Embryonic facial prominence (tissue), 1 donor: ENCODE measurements around the gene ST3GAL4.
"Not testable (repeated sequence)": the region's sequence is repeated elsewhere in the genome, so short reads cannot be mapped to it uniquely, and the experiment has no call there.

ENCODE experiments used
- DNase-seq: peaks from one replicate; pipeline ENCODE4 v3.0.0-alpha.2; 2016; ENCODE audit errors: extremely low spot score

ST3GAL4 gene

GRCh38 chr11:126384449-126385070 lies 29.1 kb downstream of the ST3GAL4 start:
- DNase-seq, result no peak

DNA sequence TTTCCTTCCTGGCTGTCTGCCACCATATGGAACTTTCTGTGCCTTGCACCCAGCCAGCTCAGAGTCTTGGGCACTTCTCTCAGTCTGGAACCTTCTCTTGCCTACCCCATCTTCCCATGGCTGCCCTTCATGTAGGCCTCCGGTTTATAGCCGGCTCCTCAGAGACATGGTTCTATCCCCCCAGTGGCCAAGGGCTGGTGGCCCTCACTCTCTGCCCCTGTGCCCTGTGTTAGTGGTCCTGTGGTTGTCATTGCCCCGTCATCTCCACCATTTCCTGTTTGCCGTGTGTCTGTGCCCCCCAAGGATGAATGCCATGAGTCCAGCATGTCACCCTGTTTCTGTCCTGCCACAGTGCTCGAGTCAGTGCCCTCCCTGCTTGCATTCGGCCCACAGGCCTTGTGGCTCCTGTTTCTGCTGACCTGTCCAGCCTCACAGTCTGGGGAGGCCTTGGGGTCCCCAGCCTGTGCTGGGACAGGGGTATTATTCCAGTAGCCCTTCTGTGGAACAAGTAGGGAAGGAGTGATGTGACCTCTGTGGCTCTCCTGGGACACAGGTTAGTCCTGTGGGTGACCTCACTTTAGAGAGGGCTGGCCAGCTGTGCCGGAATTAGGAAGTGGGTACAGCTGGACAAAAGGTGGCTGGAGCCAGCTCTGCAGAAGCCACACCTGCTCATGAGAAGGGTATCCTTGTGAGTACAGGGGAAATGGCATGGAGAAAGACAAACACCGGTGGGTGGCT lies 30.7 kb downstream of the ST3GAL4 start:
- DNase-seq, result no peak

- not testable (repeated sequence) for DNase-seq
Measured at GRCh38 chr11:126386729-126387071, 31.2 kb downstream of the ST3GAL4 start.

DNA sequence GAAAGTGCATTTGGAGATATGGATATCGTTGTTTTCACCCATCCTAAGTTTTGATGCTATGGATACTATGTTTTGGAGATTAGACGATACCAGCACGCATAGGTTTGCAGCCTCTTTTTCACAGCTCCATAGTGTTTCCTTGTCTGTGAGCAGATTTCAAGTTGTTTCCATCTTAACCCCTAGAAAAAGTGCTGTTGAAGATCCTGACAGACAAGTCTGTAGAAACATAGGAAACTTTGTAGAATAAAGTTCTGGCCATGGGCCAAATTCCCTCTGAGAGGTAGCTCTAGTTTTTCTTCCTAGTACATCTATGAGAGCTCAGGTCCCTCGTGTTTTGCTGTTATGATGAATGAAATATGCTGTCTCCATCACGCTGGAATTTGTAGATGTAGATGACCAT lies 32.4 kb downstream of the ST3GAL4 start:
- DNase-seq, result no peak

DNA sequence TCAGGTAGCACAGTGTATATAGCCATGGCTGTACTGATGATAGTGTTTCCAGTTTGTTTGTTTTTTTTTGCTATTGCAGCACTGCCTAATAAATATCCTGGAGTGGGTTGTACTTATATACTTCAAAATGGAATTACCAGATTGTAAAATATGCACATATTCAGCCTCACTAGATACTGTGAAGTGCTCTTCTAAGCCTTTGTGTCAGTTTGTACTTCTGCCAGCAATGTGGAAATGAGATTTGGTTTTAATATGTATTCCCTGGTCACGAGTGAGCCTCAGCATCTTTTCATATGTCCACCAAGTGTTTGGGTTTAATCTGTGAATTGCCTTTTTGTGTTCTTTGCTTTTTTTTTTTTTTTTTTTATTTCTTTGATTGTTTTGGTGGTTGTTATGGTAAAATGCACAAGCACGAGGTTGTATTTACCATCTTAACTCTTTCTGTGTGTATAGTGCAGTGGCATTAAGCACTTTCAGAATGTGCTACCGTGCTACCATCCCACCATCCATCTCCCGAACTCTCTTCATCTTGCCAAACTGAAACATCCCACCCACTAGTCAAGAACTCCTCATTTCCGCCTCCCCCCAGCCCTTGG lies 34.9 kb downstream of the ST3GAL4 start:
- no peak for DNase-seq

DNA sequence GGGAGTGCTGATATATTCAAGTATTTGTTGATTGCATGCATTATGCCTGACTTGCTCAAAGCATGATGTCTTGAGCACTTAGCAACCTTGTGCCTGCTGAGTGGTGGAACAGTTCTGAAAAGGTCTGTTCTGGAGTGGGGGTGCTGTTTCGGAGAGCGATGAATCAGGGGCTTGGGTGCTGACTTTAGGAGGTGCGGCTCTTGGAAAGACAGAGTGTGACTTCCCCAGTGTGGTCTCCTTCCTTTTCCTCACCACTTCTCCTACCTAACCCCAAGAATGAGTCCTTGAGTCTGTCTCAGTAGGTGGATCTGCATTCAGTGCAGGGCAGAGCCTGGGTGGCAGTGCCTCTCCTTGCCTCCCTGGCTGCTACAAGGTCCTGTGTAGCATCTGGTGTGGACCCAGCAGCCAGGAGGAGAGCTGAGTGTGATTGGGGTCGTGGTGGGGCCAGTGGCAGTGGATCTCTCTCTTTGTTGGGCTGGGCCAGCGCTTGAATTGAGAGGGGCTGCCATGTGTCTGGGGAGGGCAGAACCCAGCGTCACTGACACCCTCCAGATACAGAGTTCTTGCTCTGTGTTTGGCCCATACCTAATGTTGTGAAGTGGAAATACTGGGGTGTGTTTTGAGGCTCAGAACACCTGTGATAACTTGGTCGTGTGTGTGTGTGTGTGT lies 35.9 kb downstream of the ST3GAL4 start:
- no peak for DNase-seq

GRCh38 chr11:126391970-126392632 lies 36.6 kb downstream of the ST3GAL4 start:
- no peak for DNase-seq

GRCh38 chr11:126392633-126393013 lies 37.1 kb downstream of the ST3GAL4 start:
- DNase-seq, result no peak

GRCh38 chr11:126393143-126393542 lies 37.7 kb downstream of the ST3GAL4 start:
- no peak for DNase-seq

DNA sequence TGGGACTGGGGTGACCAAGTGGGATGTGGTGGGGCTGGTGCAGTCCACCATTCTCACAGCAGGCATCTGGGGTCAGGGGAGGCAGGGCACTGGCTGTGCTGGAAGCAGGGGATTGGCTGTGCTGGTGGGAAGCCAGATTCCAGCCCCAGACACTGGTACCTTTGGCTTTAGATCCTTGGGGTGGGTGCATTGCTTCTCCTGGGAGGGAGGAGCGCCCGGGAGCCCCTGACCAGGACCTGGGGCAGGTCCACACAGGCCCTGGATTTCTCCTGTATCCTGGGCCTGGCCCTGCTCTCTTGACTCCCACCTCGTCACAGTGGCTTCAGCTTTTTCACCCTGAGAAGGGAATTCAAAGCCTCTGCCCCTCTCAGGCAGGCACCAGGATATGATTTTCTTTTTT lies 38.5 kb downstream of the ST3GAL4 start:
- no peak for DNase-seq

GRCh38 chr11:126394634-126395072 lies 39.2 kb downstream of the ST3GAL4 start:
- DNase-seq, result not testable (repeated sequence)

DNA sequence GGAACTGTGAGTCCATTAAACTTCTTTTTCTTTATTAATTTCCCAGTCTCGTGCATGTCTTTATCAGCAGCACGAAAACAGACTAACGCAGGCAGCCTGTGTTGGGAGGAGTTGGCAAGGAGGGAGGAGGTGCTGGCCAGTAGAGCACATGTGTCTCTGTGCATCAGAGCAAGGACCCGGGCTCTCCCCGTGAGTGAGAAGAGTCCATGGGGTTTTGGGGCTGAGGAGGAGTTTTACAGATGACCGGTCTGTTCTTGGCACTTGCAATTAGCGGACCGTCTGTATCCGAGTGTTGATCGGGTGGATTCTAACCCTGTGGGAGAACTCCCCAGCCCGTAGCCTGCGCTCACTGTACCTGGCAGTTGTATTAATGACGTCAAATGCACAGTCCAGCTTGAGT lies 40.3 kb downstream of the ST3GAL4 start:
- not testable (repeated sequence) for DNase-seq

- DNase-seq, result not testable (repeated sequence)
Measured at GRCh38 chr11:126396266-126396665, 40.8 kb downstream of the ST3GAL4 start.

DNA sequence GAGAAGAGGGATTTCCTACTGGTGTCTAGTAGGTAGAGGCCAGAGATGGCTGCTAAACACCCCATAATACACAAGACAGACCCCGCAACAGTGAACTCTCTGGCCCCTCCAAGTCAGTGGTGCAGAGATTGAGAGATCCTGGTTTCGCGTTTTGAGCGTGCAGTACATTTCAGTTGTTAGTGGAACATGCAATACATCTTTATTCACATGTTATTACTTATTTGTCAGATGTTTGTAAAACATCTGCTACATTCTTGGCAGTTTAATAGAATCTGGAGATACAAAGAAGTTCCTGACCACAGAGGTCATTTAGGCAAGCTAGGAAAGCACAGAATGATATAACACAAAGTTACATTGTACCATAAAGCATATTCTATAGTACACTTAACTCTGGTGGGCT lies 41.5 kb downstream of the ST3GAL4 start:
- no peak for DNase-seq

GRCh38 chr11:126398296-126398695 lies 42.8 kb downstream of the ST3GAL4 start:
- no peak for DNase-seq

DNA sequence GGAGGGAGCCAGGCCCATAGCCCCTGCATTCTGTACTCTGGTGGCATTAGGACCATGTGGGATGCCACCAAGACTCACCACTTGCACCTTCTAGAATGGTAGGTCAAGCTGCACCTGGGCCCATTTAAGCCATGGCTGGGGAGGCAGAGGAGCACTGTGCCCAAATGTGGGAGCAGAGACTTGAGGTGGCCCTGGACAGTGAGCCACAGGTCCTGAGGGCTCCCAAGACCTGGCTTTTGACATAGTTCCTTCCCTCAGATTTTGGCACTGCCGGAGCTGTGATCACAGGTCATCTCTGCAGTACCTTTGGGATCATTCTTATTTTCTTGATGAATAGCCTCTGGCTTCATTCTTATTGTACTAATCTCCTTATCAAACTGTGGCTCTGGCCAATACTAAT lies 43.2 kb downstream of the ST3GAL4 start:
- no peak for DNase-seq

GRCh38 chr11:126400019-126400418 lies 44.5 kb downstream of the ST3GAL4 start:
- DNase-seq, result no peak

- no peak for DNase-seq
Measured at GRCh38 chr11:126400479-126400878, 45.0 kb downstream of the ST3GAL4 start.

GRCh38 chr11:126403022-126403581 lies 47.6 kb downstream of the ST3GAL4 start:
- no peak for DNase-seq

DNA sequence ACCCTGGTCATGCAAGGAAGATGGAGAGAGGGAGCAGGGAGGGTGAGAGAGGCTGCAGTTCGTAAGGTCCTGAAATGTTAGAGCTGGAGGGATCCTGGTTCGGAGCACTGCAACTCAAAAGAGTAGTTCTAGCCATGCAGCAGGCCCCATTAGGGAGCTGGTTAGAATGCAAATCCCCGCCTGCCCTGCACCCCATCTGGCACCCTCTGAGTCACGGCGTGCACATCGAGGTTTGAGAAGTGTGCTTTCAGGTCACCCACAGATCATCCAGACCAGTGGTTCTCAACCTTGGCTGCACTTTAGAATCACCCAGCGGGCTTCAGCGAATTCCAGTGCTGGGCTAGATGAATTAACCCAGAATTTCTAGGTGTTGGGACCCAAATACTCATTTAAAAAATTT lies 48.2 kb downstream of the ST3GAL4 start:
- DNase-seq, result no peak

DNA sequence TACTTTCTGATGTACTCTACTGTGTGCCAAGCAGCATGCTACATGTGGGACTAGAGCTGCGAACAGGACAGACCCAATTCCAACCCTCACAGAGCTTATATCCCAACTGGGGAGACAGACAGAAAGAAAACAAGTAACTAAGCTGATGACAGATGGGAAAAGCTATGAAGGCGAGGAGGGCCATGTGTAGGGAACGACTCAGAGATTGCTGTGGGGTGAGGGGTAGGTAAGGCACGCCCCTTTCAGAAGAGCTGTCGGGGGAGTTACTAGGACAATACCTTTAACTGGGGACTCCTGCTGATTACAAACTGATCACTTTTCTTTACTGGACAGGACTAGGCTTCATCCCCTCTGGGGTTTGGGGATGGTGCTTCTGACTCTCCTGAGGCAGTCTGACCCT lies 48.9 kb downstream of the ST3GAL4 start:
- no peak for DNase-seq

GRCh38 chr11:126405374-126405773 lies 49.9 kb downstream of the ST3GAL4 start:
- no peak for DNase-seq
